HG03571 (cell line): Measurements from ENCODE around the gene IL17RD.

Experiments used
- ATAC-seq: cut with Tn5 transposase; IDR thresholded peaks from one replicate; pipeline ENCODE4 v1.9.1; 2021; ENCODE audit not compliant: unreplicated experiment

Gene IL17RD

GRCh38 chr3:57164657-57165573, at the start of gene IL17RD:
IL17RD (minus strand) TSS chr3:57165353; CDS start chr3:57165286, 67 bp downstream.
- no peak for ATAC-seq

DNA sequence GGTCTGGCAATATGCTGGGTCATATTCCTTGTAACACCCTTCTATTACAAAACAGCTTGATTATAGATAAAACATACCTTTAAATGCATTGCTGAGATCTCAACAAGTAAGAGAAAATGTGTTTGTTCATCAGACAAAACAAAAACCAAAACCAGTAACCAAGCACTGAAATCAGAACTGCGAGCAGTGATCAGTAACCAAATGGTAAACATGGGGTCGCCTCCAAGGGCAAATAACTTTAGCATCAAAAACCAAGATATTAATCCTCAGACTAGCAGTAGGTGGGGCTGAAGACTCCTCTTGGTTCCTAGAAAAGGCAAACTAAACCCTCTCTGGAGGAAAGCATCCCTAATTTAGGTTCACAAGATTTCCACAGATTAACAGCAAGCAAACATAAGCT, 41.3 kb upstream of the IL17RD start:
- ATAC-seq, result no peak

GRCh38 chr3:57199895-57200297, 34.7 kb upstream of the IL17RD start, which contains the start of gene HESX1:
HESX1 (minus strand) TSS chr3:57199978; CDS start chr3:57199918, 60 bp downstream.
- no peak for ATAC-seq

GRCh38 chr3:57194641-57195040, 29.5 kb upstream of the IL17RD start:
- ATAC-seq, result no peak

GRCh38 chr3:57192028-57192427, 26.9 kb upstream of the IL17RD start:
- no peak for ATAC-seq

DNA sequence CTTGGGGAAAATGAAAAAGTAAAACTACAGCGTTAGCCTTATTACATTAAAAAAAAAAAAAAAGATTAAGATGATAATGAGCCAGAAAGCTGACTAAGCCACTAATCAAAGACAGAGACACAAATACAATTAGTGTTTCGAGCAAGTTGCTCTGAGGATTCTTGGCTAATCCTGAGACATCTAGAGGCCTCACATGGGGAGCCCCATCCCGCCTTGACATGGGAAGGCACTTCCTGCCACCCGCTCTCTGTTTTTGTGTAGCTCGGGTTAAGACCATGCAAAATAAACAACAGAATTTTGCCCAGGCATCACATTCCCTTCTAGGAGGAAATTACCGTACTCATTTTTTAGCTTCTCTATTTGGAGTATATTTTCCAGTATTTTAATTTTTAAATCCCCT, 19.4 kb upstream of the IL17RD start:
- ATAC-seq, result no peak

DNA sequence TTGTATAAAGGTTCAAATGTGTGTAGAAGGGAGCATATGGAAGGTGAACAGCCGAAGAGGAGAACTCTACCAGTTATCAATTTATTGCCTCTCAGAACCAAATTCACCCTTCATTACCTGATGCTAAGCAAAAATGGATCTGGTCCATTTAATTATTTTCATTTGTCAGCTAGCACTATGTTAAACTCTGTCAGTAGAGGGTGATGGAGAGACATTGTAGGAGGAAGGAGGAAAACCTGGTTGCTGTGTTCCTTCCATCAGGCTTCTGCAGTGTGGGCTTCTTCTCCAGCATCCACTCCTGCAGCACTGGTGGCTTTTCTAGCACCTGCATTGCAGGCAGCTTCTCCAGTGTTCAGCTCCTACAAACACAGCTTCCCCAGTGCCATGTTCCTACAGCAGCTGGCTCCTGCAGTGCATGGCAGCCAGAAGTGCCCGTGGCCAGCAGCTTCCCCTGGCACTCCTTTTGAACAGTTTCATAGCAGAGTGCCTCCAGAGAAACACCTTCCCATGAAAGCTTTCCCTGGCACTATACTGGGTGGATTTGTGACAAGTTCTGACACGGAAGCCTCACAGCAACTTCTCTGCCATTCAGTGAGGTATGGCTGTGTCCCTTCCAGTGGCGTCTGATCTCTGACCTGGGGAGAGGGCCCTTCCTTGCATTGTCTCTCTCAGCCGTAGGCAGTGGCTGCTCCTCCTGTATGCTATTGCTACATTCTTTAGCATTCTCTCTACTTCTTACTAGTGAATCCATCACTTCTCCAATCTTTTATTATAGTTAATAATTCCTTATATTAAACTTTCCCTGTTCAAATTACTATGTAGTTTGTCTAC, 14.6 kb upstream of the IL17RD start:
- no peak for ATAC-seq

DNA sequence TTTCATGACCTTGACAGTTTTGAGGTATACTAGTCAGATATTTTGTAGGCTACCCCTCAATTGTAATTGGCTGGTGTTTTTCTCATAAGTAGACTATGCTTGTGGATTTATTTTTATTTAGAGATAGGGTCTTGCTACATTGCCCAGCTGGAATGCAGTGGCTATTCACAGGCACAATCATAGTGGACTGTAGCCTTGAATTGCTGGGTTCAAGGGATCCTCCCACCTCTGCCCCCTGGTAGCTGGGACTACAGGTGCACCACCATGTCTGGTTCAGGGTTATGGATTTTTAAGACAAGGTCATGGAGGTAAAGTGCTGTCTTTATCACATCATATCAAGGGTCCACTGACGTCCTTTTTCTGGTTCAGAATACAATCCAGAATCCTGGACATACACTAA, 10.9 kb upstream of the IL17RD start:
- ATAC-seq, result no peak

DNA sequence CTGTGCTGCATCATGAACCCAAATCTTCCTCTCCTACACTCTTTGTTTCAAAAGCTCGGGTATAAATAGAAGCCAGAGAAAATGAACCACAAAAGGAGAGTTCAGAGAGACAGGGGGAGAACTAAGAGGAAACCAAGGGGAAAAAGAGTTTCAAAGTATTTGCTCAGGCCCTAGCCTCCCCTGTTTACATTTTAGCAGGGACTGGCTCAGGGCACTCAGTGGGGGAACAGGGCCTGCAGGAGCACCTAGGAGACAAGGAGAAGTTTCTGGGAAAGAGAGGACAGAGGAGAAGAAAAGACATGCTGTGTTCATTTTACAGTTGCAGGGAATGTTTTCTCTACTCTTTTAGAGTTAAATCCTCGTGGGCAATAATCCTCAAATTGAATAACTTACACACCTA, 8.5 kb upstream of the IL17RD start:
- ATAC-seq, result no peak

- ATAC-seq, result no peak
Observed at GRCh38 chr3:57170946-57171345, 5.8 kb upstream of the IL17RD start.

- ATAC-seq, result peak; percentile 54
Observed at GRCh38 chr3:57169872-57170623, 4.9 kb upstream of the IL17RD start.

GRCh38 chr3:57169108-57169507, 4.0 kb upstream of the IL17RD start:
- ATAC-seq, result no peak

- ATAC-seq, result no peak
Observed at GRCh38 chr3:57168151-57168550, 3.0 kb upstream of the IL17RD start.

GRCh38 chr3:57166660-57167059, 1.5 kb upstream of the IL17RD start:
- no peak for ATAC-seq

GRCh38 chr3:57165641-57166040, 488 bp upstream of the IL17RD start:
- no peak for ATAC-seq

GRCh38 chr3:57164217-57164656, 916 bp downstream of the IL17RD start:
- ATAC-seq, result no peak

DNA sequence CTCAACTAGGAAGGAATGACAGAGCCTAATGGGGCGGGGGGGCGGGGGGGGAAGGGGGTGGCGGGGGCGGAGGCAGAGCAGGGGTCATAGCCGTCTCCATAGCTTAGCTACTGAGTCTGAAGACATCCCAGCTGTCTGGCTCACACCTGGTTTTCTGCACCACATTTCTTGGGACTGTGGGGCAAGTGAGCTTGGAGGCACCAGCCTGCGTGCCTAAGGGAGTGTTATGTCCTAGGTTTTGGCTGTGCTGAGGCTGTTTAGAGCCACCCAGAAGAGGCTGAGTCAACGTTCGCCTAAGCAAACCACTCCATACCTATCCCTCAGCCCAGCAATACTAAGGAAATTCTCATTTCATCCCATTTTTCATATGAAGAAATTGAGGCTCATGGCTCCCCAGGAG, 1.4 kb downstream of the IL17RD start:
- no peak for ATAC-seq

- no peak for ATAC-seq
Observed at GRCh38 chr3:57161915-57162314, 3.2 kb downstream of the IL17RD start.

GRCh38 chr3:57160765-57161538, 4.2 kb downstream of the IL17RD start:
- ATAC-seq, result no peak

GRCh38 chr3:57160076-57160764, 4.9 kb downstream of the IL17RD start:
- ATAC-seq, result no peak
